GDM1 (cell line): ENCODE measurements around the gene RHBDL1.

Source experiments
- DNase-seq: peaks from one replicate; lab custom pipeline; 2025; lab: John Stamatoyannopoulos, UW

Gene RHBDL1

GRCh38 chr16:657487-657886, 18.0 kb upstream of the RHBDL1 start:
- no peak for DNase-seq

- no peak for DNase-seq
These were observed 16.5 kb upstream of the RHBDL1 start for GRCh38 chr16:658679-659571.

- DNase-seq = no peak
These were observed 15.9 kb upstream of the RHBDL1 start for GRCh38 chr16:659618-660017.

- DNase-seq = no peak
These were observed 15.4 kb upstream of the RHBDL1 start for GRCh38 chr16:660132-660458.

- no peak for DNase-seq
These were observed 14.8 kb upstream of the RHBDL1 start for GRCh38 chr16:660459-661183.

- no peak for DNase-seq
These were observed 14.2 kb upstream of the RHBDL1 start for GRCh38 chr16:661184-661821.

- DNase-seq = no peak
These were observed 13.4 kb upstream of the RHBDL1 start for GRCh38 chr16:662095-662494.

GRCh38 chr16:662597-662996, 12.9 kb upstream of the RHBDL1 start:
- DNase-seq = no peak

GRCh38 chr16:666572-666971, 8.9 kb upstream of the RHBDL1 start:
- no peak for DNase-seq

GRCh38 chr16:667113-667779, 8.2 kb upstream of the RHBDL1 start:
- no peak for DNase-seq

GRCh38 chr16:667780-668518, 7.5 kb upstream of the RHBDL1 start, which contains the start of gene RHOT2:
RHOT2 (plus strand) TSS chr16:668132; CDS start chr16:668200, 68 bp downstream.
- DNase-seq = peak; percentile 90

GRCh38 chr16:668519-669171, 6.8 kb upstream of the RHBDL1 start:
- no peak for DNase-seq

- DNase-seq = no peak
These were observed 5.8 kb upstream of the RHBDL1 start for GRCh38 chr16:669666-670065.

GRCh38 chr16:670485-671352, 4.8 kb upstream of the RHBDL1 start:
- DNase-seq = no peak

GRCh38 chr16:671353-672131, 3.9 kb upstream of the RHBDL1 start:
- no peak for DNase-seq

- DNase-seq = no peak
These were observed 3.1 kb upstream of the RHBDL1 start for GRCh38 chr16:672371-672770.

GRCh38 chr16:672851-673250, 2.6 kb upstream of the RHBDL1 start:
- no peak for DNase-seq

- DNase-seq = no peak
These were observed 2.0 kb upstream of the RHBDL1 start for GRCh38 chr16:673399-673991.
